GM15510 (cell line): ENCODE measurements around the gene BAIAP2L1.

ENCODE experiments used
- POLR2A ChIP-seq: IDR thresholded peaks from 3 replicates; pipeline ENCODE4 v1.6.1; 2011; ENCODE audit warnings: borderline replicate concordance; ENCODE audit not compliant: insufficient read length; ENCODE audit errors: extremely low read depth

The BAIAP2L1 gene

DNA sequence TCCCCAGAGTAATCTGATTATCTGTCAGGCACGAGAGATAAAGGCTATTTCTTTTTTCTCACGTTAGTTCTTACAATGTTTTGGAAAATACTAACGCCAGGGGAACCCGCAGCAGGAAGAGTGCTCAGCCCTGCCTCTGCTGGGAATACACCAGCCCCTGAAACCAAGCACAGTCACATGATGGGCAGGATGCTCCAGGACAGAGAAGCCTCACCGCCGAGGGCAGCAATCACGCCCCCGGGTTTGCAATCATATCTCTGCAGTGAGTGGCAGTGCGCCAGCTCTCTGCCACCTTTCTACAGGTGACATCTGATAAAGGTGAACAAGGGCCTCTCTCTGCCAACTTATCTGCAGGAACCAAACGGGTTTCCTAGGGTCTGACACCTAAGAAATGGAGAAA, 79.6 kb downstream of the BAIAP2L1 start:
- no peak for TF ChIP-seq POLR2A

DNA sequence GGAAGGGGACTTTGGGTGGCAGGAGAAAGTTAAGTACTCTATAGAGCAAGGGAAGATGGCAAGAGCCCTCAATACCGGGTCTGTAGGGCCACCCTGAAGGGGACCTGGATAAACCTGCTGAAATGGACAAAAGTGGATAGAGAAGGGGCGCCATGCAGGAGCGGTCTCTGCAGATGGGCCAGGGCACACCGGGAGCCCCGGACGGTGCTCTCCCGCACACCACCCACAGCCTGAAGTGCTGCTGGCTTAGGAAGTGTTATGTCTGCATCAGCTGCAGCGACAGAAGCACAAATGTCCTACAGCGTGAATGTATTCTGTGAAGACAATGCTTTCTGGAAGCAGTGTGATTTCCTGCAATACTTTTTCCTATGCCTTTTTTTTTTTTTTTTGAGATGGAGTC, 81.7 kb downstream of the BAIAP2L1 start:
- no peak for TF ChIP-seq POLR2A

DNA sequence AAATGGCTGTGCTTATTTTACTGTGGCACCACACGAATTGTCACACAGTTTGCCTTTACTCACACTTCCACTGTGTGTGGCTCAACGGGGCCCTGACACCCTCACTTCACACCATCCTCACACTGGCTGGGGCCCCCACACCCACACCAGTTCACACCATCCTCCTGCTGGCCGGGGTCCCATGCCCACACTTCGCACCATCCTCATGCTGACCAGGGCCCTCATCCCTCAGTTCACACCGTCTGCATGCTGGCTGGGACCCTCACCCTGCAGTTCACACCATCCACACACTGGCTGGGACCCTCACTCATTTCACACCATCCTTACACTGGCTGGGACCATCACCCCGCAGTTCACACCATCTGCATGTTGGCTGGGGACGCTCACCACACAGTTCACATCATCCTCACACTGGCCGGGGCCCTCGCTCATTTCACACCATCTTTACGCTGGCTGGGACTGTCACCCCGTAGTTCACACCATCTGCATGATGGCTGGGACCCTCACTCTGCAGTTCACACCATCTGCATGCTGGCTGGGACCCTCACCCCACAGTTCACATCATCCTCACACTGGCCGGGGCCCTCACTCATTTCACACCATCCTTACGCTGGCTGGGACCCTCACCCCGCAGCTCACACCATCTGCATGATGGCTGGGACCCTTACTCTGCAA, 83.4 kb downstream of the BAIAP2L1 start:
- TF ChIP-seq POLR2A = no peak

DNA sequence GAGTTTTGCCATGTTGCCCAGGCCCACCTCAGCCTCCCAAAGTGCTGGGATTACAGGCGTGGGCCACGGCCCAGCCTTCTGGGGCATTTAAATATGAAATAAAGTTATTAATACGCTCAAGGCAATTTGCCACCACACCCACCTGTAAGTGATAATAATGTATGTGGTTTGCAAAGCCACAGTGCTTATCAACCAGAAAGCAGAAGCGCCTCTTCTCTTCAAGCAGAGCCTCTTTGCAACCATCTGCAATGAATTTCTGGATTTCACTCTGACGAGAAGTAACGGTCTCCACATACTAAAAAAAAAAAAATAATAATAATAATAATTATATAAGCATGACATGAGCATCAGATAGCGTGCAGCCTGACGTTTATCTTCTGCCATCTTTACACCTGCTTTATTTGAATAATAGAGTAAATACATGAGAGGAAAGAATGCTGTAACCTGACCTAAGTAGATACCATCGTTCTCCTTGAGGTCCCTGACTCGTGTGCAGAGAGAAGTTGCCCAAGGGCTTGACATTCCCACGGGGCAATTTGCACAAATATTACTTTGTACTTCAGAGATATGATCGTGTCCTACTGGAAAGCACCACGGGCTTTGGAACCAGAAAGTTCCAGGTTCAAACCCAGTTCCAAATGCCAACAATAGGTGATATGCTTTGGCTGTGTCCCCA, 85.4 kb downstream of the BAIAP2L1 start:
- no peak for TF ChIP-seq POLR2A

DNA sequence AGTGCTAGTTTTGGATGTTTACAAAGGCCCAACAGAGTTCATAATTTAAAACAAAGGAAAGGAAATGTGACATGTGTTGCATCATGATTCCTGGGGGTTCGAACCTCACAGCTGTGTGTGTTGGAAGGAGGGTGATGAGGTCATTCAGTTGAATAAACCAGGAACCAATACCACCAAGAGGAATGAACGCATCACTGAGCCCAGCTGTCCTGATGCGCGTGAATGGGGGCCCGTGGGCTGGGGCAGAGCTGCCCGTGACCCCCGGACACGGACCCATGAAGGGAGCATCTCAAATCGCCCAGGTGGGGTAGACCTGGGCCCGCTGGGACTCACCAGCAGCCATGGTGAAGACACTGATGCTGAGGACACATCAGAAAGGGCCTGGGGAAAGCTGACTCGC, 86.4 kb downstream of the BAIAP2L1 start:
- no peak for TF ChIP-seq POLR2A

DNA sequence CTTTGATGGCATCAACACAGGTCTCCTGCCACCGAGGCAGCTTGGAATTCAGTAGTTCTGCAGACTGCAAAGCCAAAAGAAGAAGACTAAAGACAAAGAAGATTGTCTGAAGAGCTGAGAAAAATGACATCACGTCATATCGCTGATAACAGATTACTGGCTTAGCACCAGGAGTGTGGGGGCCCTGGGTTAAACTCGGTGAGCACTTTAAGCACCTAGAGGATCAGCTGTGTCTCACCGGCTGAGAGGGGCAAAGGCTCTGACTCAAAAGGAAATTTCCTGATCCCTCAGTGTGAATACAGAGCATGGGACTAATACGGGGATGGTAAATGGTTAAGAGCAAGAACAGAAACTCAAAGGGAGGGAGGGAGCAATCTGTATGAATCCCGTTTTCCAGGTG, 88.7 kb downstream of the BAIAP2L1 start:
- TF ChIP-seq POLR2A = no peak

DNA sequence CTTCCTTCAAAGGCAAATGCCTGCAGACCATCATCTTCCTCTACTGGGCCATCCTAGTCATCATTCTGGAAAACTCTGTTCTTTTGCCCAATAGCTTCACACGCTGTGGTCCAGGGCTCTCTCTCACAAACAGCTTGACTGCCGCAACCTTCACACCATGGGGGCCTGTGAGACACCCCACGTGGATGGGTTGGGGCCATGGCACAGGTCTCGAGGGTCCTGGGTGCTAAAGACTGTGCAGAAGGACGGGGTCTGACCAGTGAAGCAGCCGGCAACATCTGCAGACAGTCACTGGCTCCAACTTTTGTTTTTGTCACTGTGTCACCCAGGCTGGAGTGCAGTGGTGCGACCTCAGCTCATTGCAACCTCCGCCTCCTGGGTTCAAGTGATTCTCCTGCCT, 91.3 kb downstream of the BAIAP2L1 start:
- no peak for TF ChIP-seq POLR2A

DNA sequence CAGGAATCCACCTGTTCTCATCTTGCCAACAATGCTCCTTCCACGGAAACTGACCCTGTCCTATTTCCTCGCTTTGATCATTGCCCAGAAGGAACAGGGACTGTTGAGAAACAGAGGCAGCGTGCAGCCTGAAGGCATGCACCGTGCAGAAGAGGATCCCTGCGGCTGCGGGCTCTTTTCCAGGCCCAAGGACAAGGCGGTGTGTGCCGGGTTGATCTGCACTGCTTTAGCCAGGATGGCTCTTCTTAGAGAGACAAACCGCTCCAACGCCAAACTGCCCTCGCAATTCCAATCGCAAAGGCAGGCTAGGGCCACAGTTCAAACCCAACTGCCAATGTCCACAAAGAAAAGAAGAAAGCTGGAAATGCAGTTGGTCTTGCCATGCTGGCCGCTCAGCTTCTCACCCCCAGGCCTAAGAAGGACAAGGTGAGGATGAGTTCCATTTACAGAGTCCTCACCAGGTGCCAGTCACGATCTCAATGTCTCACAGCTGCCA, 92.9 kb downstream of the BAIAP2L1 start:
- TF ChIP-seq POLR2A = no peak

DNA sequence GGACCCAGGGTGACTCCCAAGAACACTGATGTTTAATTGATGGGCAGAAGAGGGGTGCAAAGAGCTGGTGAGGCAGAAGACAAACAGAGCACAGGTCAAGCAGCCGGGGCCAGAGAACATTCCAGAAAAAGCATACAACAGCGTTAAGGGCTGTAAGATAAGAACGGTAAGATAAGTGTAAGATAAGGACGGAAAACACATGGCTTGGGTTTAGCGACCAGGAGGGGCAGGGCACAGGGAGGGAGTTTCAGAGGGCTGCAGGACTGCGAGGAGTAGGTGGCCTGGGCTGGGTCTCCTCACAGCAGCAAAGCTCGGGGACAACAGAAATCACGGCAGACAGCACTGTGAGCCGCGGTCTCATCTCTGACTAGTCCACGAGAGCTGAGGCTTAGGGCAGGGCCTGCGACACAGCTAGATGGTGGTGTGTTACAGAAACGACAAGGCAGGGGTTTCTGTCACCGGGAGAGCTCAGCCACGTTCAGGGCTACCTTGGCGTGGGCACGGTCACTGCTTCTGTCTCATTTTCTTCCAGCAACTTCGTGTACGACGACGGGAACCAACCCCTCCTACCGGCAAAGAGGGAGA, 94.8 kb downstream of the BAIAP2L1 start:
- TF ChIP-seq POLR2A = no peak

DNA sequence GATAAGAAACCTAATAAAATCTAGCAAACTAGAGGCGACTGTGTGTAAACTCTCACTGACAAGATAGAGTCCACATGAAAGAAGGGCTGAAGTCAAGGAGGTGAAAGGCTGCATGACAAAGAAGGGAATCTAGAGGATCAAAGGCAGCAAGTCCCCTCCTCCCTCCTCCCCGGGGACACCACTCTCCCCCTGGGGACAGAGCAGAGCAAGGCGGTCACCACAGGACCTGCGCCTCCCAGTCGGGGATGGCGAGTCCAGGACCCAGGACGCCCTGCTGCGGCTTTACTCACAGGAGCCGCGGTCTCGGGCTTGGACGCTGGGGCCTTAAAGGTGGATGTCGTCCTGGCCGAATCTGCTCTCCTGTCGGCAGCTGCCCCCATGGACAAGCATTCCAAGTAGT, 97.0 kb downstream of the BAIAP2L1 start:
- TF ChIP-seq POLR2A = no peak

DNA sequence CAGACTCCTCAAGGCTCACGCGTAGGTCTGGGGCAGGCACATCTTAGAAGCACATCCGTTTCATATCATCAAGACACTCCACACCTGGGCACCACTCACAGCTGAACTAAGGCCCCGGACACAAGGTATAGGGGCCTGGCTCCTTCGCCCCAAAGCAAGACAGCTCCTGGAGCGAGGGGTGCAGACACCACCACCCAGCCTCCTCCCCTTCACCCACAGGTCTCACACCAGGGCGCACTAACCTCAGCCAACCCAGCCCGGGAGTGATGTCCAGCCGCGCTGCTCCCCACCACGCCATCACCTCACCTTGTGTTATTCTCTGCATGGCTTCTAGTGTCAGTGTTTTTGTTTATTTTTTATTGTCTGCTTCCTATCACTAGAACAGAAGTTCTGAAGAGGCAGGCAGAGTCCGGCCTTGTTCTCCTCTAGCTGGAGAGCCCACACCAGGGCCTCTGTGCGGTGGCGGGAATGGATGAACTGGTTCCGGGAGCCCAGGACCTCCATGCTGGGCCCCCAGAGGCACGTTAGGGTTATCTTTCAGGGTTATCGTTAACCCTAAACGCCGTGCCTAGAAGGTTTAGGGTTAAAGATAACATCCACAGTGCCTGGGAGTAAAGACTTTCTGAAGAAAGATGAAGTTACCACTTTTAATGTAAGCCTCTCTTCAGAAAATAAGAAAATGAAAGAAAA, 97.6 kb downstream of the BAIAP2L1 start:
- TF ChIP-seq POLR2A = no peak

DNA sequence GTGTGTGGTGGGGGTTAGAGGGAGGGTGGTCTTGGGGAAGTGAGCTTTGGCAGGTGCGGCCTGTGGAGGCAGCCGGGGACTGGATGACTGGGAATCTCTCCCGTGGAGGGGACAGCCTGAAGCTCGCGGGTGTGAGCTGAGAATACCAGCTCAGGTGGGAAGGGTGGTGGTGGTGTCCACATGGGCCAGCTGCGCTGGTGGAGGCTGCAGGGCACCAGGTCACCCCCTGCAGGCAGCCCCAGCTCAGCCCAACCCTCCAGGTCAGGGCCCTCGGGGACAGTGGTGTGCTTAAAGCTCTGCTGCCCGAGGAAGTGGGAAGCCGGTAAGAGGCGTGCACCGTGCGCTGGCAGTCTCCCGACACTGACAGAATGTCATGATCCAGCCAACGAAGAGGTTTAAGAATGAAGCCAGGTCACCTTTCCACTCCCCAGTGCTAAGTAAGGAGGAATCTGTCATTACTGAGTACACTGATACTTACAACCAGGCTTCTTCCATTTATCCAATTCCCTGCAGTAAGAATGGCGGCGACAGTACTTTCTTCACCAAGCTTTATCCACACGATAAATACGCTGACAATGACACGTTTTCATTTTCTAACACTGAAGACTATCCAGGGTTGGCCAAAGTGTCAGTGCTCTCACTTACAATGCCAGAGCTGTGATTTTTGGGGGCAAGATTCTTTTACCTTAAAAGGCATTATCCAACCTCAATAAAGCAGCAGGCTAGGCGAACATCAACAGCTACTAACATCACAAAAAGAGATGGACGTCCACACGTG, 99.0 kb downstream of the BAIAP2L1 start:
- no peak for TF ChIP-seq POLR2A

DNA sequence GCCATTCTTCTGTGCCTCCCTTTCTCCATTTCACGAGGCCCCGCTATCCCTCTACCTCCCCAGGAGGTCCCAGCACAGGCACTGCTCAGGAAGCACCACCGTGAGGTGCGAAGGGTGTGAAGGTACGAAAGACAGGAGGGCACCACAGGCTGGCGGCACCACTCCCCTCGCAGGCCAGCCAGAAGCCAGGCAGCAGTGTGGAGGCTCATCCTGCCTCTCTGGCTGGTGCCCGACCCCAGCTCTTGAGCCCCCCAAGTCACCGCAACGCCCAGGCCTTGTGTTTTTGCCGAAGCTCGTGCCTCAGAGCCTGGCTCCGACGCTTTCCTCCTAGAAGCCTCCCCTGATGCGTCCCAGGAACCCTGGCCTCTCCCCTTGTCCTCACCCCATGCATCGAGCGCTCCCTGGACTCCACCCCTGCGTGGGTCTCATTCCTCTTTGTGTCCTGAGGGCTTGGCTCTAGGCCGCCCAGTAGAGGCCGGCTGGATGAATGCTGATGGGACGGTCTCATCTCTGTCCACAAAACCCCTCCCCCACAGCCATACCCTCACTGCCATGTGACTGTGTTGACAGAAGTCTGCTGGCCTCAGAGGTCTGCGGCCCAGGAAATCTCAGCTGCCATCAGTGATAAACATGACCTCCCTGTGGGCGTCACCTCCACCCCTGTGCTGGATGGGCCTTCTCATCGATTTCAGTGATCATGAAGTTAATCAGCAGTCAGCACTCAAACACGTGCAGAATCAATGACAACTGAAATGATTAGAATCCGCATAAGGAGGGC, 100.1 kb downstream of the BAIAP2L1 start:
- TF ChIP-seq POLR2A = no peak
